Ureter (tissue), 1 donor: ENCODE measurements around the gene SSTR4. TPM values are rescaled to one million over a fixed set of nuclear protein-coding genes. Genes with fewer than 3 reads are reported as not detected.
"Not testable (repeated sequence)": the region's sequence is repeated elsewhere in the genome, so short reads cannot be mapped to it uniquely, and the experiment has no call there.

Experiments
- DNase-seq: peaks from one replicate; pipeline ENCODE4 v3.0.0-alpha.2; 2020; ENCODE audit warnings: low spot score
- total RNA-seq: library from RNA; stranded (reverse); gene quantifications from one replicate; pipeline ENCODE4 v1.2.4, GENCODE V29; 2023
- donor health status: DM: yes; HTN: yes; CAD: no.

SSTR4 gene
- total RNA-seq, 1 donor from 2014 or later, result not detected

GRCh38 chr20:23018432-23018831 lies 16.7 kb upstream of the SSTR4 start:
- DNase-seq, result no peak

DNA sequence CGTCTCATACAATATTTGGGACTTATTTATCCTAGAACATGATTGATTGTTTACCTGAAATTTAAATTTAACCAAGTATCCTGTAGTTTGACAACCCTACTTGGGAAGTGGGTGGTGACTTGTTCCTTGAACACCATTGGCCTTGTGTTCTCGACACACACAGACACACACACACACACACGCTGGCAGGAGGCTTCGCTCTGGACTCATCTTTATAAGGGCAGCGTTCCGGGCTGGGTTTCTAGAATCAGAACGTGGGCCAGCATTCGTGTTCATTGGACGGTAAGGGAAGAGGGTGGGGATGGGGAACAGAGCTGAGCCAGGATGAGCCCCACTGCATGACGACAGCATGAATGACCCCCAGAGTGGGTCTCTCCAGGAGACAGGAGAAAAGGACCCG lies 16.2 kb upstream of the SSTR4 start:
- no peak for DNase-seq

DNA sequence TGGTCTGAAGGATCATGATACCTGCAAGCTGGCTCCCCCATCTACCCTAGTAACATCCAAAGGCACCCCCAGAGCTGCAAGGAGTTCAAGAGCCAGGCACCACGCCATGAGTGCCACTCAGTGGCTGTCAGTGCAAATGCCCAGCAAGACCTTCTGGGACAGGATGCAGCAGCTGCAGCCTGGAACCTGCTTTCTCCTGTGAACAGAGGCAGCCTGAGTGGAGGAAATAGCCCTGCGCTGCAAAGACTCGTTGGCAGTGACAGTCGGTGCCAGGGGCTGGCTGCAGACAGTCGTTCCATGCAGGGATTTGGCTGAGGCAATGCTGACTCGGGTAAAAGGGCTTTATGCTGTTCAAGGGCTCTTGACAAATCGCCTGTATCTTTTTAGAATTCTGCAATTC lies 15.7 kb upstream of the SSTR4 start:
- no peak for DNase-seq

DNA sequence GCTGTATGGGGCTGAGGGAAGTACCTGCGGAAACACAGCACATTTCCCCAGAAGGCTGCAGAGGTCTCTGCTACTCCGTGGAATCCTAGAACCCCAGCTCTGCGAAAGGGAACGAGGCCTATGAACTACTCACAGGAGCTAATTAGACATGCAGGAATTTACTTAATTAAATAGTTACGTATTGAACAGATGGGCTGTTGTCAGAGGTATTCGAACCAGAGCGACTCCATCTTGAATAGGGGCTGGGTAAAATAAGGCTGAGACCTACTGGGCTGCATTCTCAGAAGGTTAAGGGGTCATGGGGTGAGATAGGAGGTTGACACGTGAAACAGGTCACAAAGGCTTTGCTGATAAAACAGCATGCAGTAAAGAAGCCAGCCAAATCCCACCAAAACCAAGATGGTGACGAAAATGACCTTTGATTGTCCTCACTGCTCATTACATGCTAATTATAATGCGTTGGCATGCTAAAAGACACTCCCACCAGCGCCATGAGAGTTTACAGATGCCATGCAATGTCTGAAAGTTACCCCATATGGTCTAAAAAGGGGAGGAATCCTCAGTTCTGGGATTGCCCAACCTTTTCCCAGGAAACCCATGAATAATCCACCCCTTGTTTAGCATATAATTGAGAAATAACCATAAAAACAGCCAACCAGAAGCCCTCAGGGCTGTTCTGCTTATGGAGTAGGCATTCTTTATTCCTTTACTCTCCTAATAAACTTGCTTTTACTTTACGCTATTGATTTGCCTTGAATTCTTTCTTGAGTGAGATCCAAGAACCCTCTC lies 14.7 kb upstream of the SSTR4 start:
- DNase-seq, result no peak

DNA sequence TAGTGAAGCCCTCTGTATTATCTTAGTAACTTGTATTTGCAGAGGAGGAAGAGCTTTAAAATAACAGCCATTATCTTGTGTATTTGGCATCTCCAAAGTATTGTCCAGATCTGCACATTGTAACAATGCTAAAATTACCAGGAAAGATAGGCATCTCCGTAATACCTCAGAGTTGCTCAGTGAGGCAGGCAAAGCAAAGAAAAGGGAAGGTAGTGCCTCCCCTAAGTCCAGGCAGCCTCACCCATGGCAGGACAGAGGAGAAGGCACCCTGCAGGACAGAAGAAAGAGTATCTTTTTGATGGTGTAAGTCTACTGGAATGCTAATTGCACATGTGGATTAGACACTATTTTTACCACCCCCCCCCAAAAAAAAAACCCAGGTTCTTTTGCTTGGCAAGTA lies 13.6 kb upstream of the SSTR4 start:
- no peak for DNase-seq

DNA sequence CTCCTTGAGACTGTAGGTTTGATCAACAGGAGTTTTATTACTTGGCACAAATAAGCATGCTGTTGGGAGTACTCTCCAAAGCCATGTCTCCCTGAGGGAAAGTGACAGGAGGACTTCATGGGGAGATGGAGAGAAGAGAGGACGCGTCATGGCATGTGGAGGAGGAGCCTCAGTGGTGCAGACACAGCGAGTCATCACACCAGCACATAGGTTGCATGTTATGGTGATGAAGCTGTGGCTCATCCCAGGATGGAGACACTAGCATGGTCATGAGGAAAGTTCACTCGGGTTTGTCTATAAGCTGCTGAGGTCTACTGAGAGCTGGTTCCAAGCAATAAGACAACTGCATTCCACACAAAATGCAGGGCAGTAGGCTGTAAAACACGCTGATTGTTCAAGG lies 13.2 kb upstream of the SSTR4 start:
- no peak for DNase-seq

DNA sequence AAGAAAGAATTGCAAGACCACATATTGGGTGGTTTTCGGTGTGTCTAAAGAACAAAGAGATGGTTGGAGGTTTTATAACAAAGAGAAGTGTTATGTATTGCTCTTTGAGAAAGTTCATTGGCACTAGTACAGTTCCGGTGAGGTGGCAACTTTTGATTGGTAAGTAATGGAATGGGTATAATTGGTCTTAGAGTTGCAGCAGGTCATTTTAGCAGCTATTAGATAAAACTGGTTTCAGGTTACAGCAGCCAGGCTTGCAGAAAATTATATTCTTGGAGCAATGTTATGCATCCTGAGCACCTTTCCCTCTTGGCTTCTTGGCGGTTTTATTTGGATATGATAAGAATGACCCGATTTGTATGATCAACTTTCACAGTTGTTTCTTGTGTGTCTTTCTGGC lies 12.3 kb upstream of the SSTR4 start:
- DNase-seq, result no peak

- DNase-seq, result no peak
Measured at GRCh38 chr20:23023621-23024177, 11.4 kb upstream of the SSTR4 start.

GRCh38 chr20:23024701-23025100 lies 10.4 kb upstream of the SSTR4 start:
- DNase-seq, result no peak

DNA sequence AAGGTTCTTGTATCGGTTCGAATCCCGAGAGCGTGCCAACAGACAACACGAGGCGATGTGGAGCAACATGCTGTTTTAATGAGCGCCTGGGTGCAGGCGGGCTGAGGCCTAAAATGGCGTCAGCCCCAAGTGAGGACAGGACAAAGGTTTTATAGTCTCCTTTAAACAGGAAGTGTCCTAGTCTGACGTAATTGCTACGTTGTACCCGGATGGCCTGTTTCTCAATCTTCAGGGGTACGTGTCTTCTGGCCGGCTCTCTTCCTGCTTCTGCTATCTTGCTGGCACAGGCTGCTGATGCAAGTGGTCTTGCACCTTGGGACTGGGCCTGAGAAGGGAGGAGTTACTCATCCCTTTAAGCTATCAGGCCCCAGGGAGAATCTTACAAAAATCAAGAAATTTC lies 9.6 kb upstream of the SSTR4 start:
- not testable (repeated sequence) for DNase-seq

GRCh38 chr20:23027721-23028120 lies 7.4 kb upstream of the SSTR4 start:
- no peak for DNase-seq

DNA sequence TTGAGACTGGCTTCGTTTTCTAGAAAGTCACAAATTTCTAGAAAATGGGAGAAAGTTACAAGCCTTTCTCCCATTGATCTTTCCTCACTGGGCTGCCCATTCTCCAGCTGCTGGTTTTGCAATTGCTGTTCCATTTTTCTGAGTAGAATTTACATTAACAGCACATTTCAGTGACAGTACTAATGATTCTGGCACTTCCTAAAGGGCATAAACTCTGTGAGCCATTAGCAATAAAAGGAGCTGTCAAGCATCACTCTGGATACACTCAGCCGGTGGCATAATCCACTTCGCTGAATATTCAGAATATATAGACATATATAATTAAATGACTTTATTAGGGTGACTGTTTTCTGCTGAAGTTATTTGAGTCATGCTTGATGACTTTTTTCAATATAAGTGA lies 6.7 kb upstream of the SSTR4 start:
- DNase-seq, result no peak

GRCh38 chr20:23029324-23029723 lies 5.8 kb upstream of the SSTR4 start:
- no peak for DNase-seq

DNA sequence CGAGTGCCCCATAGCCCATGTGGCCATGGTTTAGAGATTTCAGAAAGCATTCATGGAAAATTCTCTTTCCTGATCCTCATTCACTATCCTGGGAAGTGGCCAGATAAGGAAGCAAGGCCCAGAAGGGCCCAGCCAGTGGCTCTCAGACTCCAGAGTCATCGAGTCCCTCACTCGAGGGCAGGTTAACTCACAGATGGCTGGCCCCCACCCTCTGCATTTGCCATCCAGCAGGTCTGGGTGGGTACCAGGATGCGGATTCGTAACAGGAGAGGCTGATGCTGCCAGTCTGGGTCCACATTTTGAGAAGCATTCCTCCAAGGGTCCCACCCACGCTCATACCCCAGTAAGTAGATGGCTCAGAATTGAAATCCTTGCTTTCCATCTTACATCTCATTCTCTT lies 3.8 kb upstream of the SSTR4 start:
- DNase-seq, result no peak

- no peak for DNase-seq
Measured at GRCh38 chr20:23032056-23032749, 2.9 kb upstream of the SSTR4 start.

- no peak for DNase-seq
Measured at GRCh38 chr20:23032750-23033078, 2.4 kb upstream of the SSTR4 start.

DNA sequence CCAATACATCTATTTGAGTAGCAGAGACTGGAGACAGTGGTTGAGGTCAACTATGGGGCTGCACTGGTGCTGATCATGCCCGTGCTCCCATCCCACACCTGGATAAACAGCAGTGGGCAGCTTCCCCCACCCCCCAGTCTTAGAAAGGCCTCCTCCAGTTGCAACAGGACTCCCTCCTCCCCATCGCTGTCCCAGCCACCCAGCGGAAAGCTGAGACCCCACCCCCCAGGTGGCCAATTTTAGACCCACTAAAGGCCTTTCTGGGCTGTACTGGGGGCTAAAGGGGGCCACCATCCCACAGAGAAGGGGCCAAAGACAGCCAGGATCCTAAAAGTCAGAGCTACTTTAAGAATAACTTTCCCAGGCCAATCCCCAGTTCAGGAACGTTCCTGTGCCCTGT lies 1.2 kb upstream of the SSTR4 start:
- DNase-seq, result no peak

DNA sequence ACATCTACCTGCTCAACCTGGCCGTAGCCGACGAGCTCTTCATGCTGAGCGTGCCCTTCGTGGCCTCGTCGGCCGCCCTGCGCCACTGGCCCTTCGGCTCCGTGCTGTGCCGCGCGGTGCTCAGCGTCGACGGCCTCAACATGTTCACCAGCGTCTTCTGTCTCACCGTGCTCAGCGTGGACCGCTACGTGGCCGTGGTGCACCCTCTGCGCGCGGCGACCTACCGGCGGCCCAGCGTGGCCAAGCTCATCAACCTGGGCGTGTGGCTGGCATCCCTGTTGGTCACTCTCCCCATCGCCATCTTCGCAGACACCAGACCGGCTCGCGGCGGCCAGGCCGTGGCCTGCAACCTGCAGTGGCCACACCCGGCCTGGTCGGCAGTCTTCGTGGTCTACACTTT lies 619 bp downstream of the SSTR4 start:
- no peak for DNase-seq

GRCh38 chr20:23036371-23036770 lies 1.3 kb downstream of the SSTR4 start:
- no peak for DNase-seq

DNA sequence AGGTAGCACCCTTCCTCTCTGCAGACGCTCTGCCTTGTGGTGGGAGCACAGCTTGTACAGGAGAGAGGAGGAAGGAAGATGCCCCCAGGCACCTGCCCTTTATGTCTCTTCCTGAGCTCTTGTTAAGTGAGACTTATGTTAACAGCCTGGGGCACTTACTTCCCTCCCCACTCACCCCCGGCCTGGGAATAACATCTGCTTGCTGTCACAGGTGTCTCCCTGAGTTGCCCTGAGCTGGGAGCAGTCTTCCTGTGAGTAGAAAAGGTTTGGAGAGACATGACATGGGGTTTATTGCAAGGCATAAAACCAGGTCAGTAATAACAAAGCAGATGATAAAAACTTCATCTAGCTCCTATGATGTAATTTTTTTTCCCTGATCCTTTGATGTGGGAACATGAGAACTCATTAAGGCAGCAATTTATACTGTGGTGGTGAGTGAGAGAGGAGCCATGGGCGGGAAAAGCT lies 1.9 kb downstream of the SSTR4 start:
- DNase-seq, result no peak

DNA sequence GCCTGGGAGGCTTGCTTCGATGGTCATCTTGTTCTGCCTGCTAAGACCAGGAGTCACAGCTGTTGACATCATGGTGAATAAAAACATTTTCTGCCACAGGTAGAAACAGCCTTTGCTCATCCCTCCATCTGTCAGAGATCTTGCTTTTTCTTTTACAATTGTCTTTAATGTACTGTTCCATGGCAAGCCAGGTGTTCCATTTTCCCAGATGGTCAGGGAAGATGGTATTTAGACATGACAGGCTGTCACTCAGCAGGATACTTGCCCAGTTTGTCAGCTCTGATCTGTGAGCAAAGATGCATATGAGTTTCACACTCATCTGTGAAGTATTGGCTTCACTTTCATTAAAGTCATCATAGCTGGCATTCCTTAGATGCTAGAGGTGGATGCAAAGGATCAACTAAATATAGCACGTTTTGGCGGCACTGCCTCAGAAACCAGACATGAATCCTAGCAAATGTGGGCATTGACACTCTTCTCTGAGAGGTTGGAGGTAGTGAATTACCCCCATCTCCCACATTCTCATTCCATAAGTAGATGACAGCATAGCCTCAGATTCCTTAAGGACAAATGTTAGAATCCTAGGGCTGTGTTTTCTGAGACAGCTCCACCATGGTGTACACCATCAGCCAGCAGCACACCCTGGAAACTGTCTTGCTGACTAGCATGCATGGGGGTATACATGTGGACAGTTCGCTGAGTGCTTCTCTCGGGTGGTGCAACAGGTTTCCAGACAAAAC lies 4.2 kb downstream of the SSTR4 start:
- no peak for DNase-seq

DNA sequence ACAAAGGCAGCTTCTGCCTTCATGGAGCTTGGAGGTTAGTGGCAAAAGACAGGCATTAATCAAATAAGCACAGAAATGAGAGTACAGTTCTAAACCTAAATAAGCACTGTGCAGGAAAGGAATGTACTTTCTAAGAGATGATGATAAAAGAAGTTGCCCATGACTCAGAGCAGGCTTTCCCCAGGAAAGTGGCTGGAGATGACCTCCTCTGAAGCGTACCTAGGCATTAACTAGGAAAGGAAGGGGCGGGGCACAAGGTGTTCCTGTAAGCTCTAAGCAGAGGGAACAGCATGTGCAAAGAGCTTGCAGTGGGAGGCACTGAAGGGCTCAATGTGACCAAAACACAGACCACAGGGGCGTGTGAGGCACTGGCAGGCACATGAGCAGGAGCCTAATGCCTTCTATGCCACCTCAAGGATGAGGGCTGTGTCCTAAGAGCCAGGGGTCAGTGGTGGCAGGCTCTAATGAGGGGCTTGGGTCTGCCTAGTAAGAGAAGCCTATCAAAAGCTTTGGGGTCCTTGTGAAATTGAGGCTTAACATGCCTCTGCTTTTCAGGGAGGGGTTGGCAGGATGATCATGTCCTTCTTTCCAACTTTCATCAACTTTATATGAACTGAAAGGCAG lies 4.9 kb downstream of the SSTR4 start:
- DNase-seq, result no peak
